DMS79 (cell line): ENCODE measurements around the gene COPE.
"Not testable (repeated sequence)": the region's sequence is repeated elsewhere in the genome, so short reads cannot be mapped to it uniquely, and the experiment has no call there.

Experiments
- DNase-seq: peaks from one replicate; lab custom pipeline; 2025; lab: John Stamatoyannopoulos, UW

Gene COPE

GRCh38 chr19:18940769-18941627, 21.8 kb upstream of the COPE start, which contains the start of gene HOMER3:
Gene HOMER3, minus strand, starts transcription at chr19:18941217. Its CDS starts 2,235 bp downstream, at chr19:18938982.
- no peak for DNase-seq

- DNase-seq: no peak
Observed at GRCh38 chr19:18939922-18940768, 21.0 kb upstream of the COPE start.

- no peak for DNase-seq
Observed at GRCh38 chr19:18939163-18939562, 20.0 kb upstream of the COPE start.

GRCh38 chr19:18933297-18933696, 14.1 kb upstream of the COPE start:
- DNase-seq: no peak

GRCh38 chr19:18932216-18932841, 13.1 kb upstream of the COPE start:
- DNase-seq: no peak

- DNase-seq: no peak
Observed at GRCh38 chr19:18931316-18932162, 12.4 kb upstream of the COPE start.

GRCh38 chr19:18929311-18929710, 10.1 kb upstream of the COPE start:
- DNase-seq: no peak

- DNase-seq: no peak
Observed at GRCh38 chr19:18928018-18928805, 9.0 kb upstream of the COPE start.

GRCh38 chr19:18924684-18925213, 5.6 kb upstream of the COPE start:
- no peak for DNase-seq

GRCh38 chr19:18922228-18922985, 3.2 kb upstream of the COPE start:
- no peak for DNase-seq

- DNase-seq: no peak
Observed at GRCh38 chr19:18921593-18921992, 2.4 kb upstream of the COPE start.

GRCh38 chr19:18920400-18920799, 1.2 kb upstream of the COPE start:
- no peak for DNase-seq

GRCh38 chr19:18919900-18920214, 670 bp upstream of the COPE start:
- no peak for DNase-seq

GRCh38 chr19:18917593-18917992, 1.6 kb downstream of the COPE start:
- not testable (repeated sequence) for DNase-seq

GRCh38 chr19:18915639-18916038, 3.5 kb downstream of the COPE start:
- no peak for DNase-seq

- no peak for DNase-seq
Observed at GRCh38 chr19:18913466-18913865, 5.7 kb downstream of the COPE start.

GRCh38 chr19:18912933-18913332, 6.3 kb downstream of the COPE start:
- DNase-seq: no peak

GRCh38 chr19:18910801-18911436, 8.3 kb downstream of the COPE start:
- DNase-seq: no peak

- DNase-seq: no peak
Observed at GRCh38 chr19:18910010-18910409, 9.2 kb downstream of the COPE start.
